NOMO-1 treated with dmso at 0.1 percent for 144 hours (cell line): ENCODE results near the gene PGBD5.

Experiments
- DNase-seq: peaks from one replicate; lab custom pipeline; 2025; ENCODE audit not compliant: unreplicated experiment; lab: John Stamatoyannopoulos, UW

PGBD5 gene

DNA sequence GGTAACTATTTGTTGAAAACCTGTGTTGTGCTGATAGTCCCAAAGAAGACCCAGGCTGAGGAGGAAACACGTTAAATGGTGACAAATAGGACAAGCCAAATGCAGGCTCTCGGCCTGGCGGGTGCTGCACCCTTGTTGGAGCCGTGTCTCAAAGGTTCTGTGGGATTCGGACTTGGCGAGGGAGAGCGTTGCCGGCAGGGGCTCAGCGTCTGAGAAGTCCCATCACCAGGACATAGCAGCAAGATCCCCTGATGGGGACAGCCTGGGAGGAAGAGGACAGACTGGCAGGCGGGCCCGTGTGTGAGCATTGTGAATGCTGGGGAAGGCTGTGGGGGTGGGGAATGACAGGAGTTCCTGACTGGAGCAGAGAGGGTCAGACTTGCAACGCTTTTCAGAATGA is 142.5 kb downstream of the PGBD5 start:
- DNase-seq, result no peak

- DNase-seq, result no peak
Observed at GRCh38 chr1:230282157-230282556, 144.0 kb downstream of the PGBD5 start.

DNA sequence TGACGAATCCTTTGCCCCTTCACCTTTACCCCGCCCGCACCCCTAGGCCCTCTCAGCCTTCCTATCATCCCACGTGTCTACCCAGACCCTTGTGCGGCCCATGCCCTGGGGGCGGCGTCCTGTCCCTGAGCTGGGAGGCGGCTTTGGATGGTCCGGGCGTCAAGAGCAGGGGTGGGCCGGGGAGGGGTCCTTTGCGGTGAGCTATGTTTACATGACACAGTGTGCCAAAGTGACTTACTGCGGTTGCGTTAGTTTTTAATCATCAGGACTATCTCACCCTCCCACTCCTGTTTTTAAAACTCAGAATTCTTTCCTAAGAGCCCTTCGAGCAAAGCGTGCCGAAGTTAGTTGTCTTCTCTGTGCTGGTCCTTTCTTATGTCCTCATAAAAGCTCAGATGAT is 144.6 kb downstream of the PGBD5 start:
- DNase-seq, result no peak

GRCh38 chr1:230280906-230281413 is 145.2 kb downstream of the PGBD5 start:
- DNase-seq, result no peak

GRCh38 chr1:230280054-230280795 is 145.9 kb downstream of the PGBD5 start:
- DNase-seq, result no peak

- no peak for DNase-seq
Observed at GRCh38 chr1:230279583-230279945, 146.6 kb downstream of the PGBD5 start.

GRCh38 chr1:230278871-230279582 is 147.1 kb downstream of the PGBD5 start:
- no peak for DNase-seq

GRCh38 chr1:230278376-230278775 is 147.8 kb downstream of the PGBD5 start:
- DNase-seq, result no peak

- DNase-seq, result no peak
Observed at GRCh38 chr1:230277201-230278025, 148.7 kb downstream of the PGBD5 start.

GRCh38 chr1:230276401-230276800 is 149.7 kb downstream of the PGBD5 start:
- DNase-seq, result no peak

DNA sequence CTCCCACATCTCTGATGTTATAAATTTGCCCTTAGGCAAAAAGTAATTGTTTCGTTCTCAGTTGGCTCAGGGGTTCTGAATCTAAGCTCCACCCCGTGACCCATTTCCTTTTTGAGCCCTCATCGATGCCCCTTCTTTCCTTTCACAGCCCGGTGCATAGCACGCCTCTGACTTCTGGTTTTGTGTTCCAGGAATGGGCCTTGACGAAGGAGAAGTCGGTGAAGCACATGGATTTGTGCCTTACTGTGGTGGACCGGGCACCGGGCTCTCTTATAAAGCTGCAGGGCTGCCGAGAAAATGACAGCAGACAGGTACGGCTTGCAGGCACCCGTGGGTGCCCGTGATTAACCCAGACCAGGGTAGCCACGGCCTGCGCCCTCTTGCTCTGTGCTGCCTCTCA is 151.9 kb downstream of the PGBD5 start:
- no peak for DNase-seq

DNA sequence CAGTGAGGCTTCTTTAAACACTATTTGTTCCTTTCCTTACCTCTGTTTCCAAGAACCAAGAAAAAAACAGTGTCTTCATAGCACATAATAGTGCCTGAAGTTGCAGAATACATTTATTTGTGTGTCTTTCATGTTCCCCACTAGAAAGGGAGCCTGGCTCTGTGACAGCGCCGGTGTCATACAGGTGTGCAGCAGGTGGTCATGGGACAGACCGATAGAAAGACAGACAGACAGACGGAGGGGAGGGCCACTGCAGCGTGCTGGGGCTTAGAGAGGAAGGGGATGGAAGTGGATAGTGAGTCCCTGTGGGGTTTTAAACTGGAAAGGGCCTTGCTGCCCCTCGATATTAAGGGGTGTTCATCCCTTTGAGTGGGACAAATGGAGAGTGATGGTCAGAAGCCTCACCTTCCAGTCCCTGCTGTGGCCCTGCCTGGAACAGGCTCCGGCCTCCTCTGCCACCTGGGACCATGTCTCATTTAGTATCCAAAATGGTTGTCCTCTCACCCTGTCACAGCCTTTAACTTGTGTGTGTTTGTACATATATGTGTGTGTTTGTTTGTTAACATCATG is 152.9 kb downstream of the PGBD5 start:
- DNase-seq, result no peak

DNA sequence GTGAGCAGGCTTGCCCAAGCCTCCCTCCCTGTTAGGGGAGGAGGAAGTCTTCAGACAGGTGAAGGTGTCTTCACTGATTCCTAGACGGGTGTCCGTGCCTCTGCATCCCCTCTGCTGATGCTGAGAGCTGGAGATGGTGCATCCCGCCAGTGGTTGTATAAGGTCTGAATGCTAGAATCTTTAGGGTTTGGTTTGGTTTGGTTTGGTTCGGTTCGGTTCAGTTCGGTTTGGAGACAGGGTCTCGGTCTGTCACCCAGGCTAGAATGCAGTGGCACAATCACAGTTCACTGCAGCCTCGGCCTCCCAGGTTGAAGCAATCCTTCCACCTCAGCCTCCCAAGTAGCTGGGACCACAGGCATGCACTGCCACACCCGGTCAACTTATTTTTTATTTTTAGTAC is 153.6 kb downstream of the PGBD5 start:
- no peak for DNase-seq

GRCh38 chr1:230271300-230272035 is 154.7 kb downstream of the PGBD5 start:
- no peak for DNase-seq

- DNase-seq, result no peak
Observed at GRCh38 chr1:230270559-230271281, 155.4 kb downstream of the PGBD5 start.

DNA sequence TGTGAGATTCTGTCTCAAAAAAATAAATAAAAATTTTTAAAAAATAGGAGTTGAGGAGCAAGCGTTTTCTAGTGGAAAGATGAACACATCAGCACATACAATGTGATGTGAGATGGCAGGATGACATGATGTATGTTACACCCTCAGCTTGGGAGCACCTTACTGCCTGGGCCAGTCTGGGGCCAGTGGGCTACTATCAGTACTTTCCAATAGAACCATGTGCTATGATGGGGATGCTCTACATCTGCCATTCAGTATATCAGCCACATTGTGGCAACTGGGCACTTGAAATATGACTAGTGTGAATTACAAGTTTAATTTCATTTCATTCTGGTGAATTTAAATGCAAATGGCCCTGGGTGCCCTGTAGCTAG is 156.0 kb downstream of the PGBD5 start:
- DNase-seq, result no peak

DNA sequence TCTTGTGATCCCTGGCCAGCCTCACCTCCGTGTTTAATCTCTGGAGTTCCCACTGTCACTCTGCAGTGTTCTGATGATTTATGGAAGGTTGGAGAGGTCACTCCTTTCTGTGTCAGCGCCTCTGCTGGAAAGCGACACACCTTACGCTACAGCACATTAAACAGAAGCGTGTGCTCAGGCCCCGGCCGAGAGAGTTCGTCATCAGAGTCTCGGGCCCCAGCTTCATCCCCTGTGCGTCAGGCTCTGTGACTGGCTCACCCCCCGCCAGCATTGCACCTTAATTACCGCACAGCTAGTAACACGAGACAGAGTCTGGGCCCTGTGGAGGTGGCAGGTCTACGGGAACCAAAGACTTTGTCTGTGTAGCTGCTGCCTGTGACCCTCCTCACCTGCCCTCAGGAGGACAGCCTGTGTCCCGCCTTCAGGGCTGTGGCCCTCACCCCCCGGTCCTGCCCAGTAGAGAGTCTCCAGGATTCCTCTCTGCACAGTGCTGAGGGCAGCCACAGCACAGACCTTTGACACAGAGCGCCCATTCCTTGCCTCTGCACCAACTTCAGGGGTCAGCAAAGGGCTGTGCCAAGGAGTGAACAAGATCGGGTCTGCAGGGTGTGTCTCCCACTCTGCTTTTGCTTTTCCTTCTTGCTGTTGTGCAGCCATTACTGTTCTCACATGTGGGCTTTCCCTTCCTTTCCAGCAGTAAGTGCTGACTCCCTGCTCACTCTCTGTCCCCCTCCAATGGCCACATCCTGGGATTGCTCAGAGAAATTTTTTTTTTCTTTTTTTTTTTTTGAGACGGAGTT is 157.6 kb downstream of the PGBD5 start:
- no peak for DNase-seq

DNA sequence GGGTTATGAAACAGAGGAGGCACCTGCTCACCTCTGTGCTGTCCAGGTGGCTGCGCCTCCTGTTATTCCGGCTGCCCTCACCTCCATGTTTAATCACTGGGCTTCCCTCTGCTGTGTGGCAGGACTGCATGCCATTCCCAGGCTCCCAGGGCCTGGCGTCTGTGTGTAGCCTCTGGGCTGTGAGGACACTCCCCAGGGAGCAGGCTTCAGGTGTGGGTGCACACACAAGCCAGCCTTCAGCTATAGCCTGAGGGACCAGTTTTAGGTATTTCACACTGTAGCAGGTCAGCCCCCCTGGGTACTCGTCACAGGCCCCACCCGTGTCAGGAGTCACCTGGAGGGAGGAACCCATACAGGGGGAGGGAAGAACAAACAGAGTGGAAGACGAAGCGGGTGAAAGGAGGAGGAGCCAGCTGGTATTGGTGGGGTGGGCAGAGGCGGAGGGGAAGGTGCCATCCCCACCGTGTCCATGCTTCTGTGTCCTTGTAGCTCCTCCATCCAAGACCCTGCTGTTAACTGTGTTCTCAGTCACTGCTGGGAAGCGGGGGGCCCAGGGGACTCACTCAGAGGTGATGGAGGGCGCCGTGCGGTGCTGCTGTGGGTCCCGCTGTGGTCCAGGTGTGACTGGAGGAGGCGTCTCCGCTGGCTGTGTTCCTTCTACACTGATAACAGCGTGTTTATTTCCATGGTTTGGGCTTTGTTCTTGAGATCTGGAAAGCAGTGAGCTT is 158.6 kb downstream of the PGBD5 start:
- DNase-seq, result no peak

DNA sequence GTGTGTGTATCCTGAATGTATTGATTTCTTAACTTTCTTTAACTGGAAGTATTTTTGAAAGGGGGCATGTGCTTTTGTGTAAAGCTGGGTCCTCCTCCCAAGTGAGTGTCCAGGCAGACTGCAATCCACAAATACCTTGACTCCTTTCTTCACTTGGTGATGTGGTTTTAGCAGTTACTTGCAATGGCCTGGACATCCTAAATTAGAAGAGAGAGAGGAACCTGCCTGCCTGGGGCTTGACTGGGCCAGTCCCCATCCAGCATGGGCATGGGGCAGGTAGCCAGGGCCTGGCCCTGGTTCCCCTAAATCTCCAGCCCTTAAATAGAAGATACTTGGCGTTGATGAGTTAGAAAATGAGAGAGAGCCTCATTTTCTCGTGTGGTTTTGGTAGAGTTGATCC is 159.7 kb downstream of the PGBD5 start:
- DNase-seq, result no peak
